Fibroblast of the aortic adventitia (primary cell): ENCODE results near the gene YTHDF1. TPM values are rescaled to one million over a fixed set of nuclear protein-coding genes. Genes with fewer than 3 reads are reported as not detected.

Source experiments
- DNase-seq: peaks from one replicate; pipeline ENCODE4 v3.0.0-alpha.2; 2010; ENCODE audit warnings: low read depth
- H3K4me3 ChIP-seq: 2 replicates; pipeline ENCODE4 v1.5.1; 2011; ENCODE audit warnings: low read depth, mild to moderate bottlenecking, control low read depth, low read length, moderate library complexity
- total RNA-seq: library from RNA; depleted of rRNA; stranded (reverse); fragments of >200 nt; gene quantifications from 2 replicates; pipeline ENCODE4 v1.2.3, GENCODE V29; 2012; ENCODE audit warnings: low replicate concordance
- TF ChIP-seq, protein P1 (sequence below): IDR thresholded peaks from 2 replicates; pipeline ENCODE4 v1.5.1; 2011; ENCODE audit warnings: mild to moderate bottlenecking, low read length, control low read depth, inconsistent platforms; ENCODE audit not compliant: insufficient read depth

YTHDF1 gene
- total RNA-seq, 1 donor, result 24.8 TPM

GRCh38 chr20:63212393-63212730 lies 3.6 kb downstream of the YTHDF1 start:
- no peak for DNase-seq
- TF ChIP-seq, protein P1, sequence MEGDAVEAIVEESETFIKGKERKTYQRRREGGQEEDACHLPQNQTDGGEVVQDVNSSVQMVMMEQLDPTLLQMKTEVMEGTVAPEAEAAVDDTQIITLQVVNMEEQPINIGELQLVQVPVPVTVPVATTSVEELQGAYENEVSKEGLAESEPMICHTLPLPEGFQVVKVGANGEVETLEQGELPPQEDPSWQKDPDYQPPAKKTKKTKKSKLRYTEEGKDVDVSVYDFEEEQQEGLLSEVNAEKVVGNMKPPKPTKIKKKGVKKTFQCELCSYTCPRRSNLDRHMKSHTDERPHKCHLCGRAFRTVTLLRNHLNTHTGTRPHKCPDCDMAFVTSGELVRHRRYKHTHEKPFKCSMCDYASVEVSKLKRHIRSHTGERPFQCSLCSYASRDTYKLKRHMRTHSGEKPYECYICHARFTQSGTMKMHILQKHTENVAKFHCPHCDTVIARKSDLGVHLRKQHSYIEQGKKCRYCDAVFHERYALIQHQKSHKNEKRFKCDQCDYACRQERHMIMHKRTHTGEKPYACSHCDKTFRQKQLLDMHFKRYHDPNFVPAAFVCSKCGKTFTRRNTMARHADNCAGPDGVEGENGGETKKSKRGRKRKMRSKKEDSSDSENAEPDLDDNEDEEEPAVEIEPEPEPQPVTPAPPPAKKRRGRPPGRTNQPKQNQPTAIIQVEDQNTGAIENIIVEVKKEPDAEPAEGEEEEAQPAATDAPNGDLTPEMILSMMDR, result no peak
- H3K4me3 ChIP-seq, result no peak overlapping the region

DNA sequence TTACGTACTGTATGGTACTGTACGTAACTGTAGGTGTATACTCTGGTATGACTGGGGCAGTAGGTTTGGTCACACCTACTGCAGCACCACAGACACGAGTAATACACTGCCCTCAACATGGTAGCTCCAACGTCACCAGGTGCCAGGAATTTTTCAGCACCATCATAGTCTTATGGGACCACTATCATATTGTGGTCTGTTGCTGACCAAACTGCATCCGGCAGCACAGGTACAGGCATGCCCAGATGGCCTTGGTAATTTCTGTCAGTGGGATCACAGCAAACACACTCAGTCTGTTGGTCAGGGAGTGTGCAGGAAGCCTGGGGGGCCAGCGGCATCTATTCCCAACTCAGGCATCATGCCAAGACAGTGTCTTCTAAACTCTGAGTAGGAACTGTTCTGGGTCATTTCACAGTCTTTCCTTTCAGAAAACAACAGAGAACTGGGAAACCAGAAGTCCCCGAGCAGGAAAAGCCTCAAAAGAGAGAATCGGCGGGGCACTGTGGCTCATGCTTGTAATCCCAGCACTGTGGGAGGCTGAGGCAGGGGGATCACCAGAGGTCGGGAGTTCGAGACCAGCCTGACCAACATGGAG lies 5.8 kb downstream of the YTHDF1 start:
- no peak for DNase-seq
- H3K4me3 ChIP-seq, result no peak overlapping the region
- TF ChIP-seq, protein P1, result no peak

- no peak overlapping the region for H3K4me3 ChIP-seq
- TF ChIP-seq, protein P1, result no peak
- no peak for DNase-seq
Measured at GRCh38 chr20:63208346-63208909, 7.5 kb downstream of the YTHDF1 start.

- TF ChIP-seq, protein P1, result no peak
- DNase-seq, result no peak
- H3K4me3 ChIP-seq, result no peak overlapping the region
Measured at GRCh38 chr20:63206878-63207277, 9.1 kb downstream of the YTHDF1 start.

DNA sequence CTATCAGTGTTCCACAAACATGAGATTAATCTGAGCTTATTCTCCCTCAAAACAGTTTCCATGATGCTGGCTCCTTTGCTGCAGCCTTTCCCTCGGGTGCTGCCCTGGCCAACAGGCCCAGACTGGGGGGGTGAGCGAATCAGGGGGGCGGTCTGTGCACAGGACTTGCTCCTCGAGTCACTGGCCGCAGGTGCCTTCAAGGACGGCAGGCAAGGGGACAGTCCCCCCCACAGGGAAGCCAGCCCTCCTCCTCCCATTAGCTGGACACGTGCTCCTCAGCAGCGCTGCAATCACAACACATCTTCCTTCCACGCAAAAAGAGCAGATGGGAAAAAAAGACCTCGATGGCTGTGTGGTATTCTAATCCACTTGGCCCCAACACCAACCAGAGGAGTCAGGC lies 10.0 kb downstream of the YTHDF1 start:
- H3K4me3 ChIP-seq, result no peak overlapping the region
- TF ChIP-seq, protein P1, result no peak
- no peak for DNase-seq

DNA sequence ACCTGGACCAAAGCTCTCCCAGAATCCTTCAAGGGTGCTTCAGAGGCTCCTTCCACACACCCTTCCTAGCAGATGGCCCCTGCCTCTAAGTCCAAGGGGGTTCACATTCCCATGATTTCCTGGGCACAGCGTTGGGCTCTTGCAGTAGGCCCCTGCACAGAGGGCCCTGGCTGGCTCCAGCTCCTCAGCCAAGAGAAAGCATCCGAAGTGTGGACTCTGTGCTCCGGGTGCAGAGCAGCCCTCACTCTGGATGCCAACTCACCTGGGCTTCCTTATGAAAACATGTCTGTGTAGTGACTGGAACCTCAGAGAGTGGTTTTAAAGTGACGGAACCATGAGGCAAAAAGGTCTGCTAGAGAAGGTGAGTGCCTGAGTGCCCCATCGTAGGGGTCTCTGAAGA lies 11.6 kb downstream of the YTHDF1 start:
- TF ChIP-seq, protein P1, result no peak
- H3K4me3 ChIP-seq, result no peak overlapping the region
- DNase-seq, result no peak

DNA sequence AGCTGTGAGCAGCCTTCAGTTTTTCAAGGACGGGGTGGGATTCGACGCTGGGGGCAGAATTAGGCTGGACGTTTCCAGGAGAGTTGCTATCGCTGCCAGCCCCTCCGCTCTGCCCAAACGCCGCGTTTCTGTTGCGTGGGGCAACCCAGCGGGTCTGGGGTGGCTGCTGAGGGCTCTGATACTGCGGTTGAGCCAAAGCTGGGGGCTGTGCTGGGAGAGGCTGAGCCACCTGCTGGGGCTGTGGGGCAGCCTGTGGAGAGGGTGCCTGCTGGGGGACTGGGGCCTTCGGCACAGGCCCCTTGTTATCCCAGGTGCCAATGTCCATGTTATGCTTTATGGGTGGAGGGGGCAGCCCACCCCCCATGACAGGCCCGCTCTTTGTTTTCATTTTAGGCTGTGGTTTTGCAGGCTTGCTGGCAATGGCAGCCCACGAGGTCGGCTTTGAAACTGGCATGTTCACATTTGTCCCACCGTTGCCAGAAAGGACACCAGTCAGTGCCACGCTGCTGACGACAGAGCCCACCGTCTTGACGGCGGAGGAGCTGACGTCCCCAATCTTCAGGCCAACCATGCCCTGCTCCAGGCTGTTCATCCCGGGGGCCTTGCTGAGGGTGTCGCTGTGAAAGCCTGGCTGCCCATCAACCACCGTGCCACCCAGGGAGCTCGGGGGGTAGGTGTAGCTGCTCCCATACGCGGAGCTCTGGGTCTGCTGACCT lies 13.0 kb downstream of the YTHDF1 start:
- TF ChIP-seq, protein P1, result no peak
- no peak overlapping the region for H3K4me3 ChIP-seq
- DNase-seq, result no peak
